Activated CD4-positive, alpha-beta T cell treated with anti-CD3 and anti-CD28 coated beads, Interleukin-2, Interleukin-4, amounts not matched to agents 100 ng/mL and 50 ng/mL, durations not matched to agents 16 hours and 8 hours (primary cell): ENCODE measurements around the gene CD19.
"Not testable (repeated sequence)": the region's sequence is repeated elsewhere in the genome, so short reads cannot be mapped to it uniquely, and the experiment has no call there.

Experiments
- DNase-seq: peaks from one replicate; pipeline ENCODE4 v3.0.0-alpha.2; 2020; ENCODE audit warnings: low spot score

The CD19 gene

DNA sequence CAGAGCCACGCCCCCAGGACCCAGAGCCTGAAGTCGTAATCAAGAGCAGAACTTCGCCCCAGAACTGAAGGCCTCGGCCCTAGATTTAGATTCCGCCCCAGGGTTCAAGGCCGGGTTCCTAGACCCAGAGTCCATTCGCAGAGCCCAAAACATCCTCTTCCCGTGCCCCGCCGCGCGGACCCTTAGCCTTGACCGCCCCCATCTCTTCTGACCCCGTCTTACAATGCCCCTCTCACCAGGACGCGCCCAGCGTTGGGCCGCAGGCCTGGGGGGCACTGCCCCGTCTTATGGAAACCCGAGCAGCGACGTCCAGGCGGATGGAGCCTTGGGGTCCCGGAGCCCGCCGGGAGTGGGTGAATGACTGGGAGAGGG, 5.0 kb downstream of the CD19 start:
- no peak for DNase-seq

- DNase-seq, result no peak
Observed at GRCh38 chr16:28937222-28937876, 5.6 kb downstream of the CD19 start.

GRCh38 chr16:28938721-28939120, 7.0 kb downstream of the CD19 start:
- DNase-seq, result no peak

DNA sequence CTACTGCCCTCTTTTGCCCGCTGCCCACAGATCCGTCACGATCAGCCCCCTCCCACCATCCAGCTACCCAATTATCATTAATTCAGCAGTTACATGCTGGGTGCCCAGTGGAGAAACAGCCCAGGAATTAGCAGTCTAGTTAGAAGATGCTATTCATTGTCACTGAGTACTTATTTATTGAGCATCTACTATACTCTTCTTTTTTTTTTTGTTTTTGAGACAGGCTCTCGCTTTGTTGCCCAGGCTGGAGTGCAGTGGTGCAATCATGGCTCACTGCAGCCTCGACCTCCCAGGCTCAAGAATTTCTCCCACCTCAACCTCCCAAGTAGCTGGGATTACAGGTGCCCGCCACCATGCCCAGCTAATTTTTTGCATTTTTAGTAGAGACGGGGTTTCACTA, 8.1 kb downstream of the CD19 start:
- DNase-seq, result not testable (repeated sequence)

DNA sequence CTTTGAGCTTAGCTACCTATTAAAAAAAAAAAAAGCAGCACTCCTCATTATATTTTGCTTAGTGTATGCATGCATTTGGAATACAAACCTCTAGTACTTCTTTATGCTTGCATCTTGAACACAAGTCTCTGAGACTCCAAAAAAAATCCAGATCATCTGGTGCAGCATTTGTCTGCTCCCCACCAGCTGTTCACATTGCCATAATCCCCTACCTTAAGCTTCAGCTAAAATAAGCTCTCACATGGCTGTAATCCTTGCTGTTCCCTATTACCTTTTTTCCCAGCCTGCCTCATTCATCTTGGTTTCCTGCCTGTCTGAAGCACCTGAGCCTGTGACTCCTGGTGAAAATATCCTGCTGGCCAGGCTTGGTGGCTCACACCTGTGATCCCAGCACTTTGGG, 11.5 kb downstream of the CD19 start:
- no peak for DNase-seq

DNA sequence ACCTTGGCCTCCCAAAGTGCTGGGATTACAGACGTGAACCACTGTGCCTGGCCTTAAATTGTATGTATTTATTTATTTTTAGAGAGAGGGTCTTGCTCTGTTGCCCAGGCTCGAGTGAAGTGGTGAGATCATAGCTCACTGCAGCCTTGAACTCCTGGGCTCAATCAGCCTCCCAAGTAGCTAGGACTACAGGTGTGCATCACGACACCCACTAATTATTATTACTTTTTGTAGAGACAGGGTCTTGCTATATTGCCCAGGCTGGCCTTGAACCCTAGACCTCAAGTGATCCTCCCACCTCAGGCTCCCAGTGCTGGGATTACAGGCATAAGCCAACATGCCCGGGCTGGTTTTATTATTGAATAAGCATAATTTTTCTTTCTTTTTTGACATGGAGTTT, 14.9 kb downstream of the CD19 start:
- DNase-seq, result no peak

DNA sequence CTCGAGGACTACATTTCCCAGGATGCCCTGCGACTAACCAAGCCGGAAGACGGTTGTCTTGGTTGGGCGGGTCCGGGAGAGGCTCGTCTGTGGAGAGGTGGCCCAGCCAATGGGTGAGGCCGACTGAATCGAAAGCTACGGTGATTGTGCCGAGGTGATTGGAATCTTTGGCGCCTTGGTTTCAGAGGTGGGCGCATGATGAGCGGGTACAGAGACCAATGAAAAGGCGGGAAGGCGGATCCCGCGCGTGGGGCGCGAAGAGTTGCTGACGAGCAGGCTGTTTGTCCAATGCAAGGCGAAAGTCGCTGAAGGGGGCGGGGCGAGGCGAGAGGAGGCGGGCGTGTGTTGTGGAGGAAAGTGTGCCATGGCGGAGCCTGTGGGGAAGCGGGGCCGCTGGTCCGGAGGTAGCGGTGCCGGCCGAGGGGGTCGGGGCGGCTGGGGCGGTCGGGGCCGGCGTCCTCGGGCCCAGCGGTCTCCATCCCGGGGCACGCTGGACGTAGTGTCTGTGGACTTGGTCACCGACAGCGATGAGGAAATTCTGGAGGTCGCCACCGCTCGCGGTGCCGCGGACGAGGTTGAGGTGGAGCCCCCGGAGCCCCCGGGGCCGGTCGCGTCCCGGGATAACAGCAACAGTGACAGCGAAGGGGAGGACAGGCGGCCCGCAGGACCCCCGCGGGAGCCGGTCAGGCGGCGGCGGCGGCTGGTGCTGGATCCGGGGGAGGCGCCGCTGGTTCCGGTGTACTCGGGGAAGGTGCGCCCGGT, 19.1 kb downstream of the CD19 start, which contains the start of gene NFATC2IP:
Gene NFATC2IP, plus strand, starts transcription at position 290 of the 762 bp plus-strand sequence. Its CDS starts 75 bp downstream, at position 365.
- DNase-seq, result peak; percentile 100

DNA sequence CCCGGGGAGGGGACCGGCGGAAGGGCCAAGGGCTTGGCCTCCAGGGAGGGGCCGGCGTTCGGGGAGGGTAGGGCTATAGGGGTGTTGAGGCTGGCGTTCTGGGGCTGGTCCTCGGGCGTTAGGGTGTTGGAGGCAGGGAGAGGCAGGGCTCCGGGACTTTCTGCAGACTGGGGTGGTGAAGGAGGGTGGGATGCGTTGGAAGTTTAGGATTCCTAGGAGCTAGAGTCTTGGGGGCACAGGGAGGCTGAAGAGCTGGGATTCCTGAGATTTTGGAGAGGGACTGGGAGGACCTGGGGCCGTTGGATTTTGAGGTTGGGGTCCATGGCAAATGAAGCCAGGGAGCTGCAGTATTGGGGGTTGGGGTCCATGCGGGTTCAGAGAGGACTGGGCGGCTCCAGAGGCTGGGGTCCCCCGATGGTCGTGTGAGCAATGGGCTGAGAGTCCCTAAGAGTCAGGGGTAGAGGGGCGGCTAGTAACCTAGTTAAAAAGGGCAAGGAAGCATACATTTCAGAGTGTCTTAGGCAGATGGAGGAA, 19.7 kb downstream of the CD19 start:
- peak; percentile 42 for DNase-seq

- no peak for DNase-seq
Observed at GRCh38 chr16:28958216-28958615, 26.4 kb downstream of the CD19 start.

GRCh38 chr16:28958836-28959235, 27.1 kb downstream of the CD19 start:
- DNase-seq, result no peak

DNA sequence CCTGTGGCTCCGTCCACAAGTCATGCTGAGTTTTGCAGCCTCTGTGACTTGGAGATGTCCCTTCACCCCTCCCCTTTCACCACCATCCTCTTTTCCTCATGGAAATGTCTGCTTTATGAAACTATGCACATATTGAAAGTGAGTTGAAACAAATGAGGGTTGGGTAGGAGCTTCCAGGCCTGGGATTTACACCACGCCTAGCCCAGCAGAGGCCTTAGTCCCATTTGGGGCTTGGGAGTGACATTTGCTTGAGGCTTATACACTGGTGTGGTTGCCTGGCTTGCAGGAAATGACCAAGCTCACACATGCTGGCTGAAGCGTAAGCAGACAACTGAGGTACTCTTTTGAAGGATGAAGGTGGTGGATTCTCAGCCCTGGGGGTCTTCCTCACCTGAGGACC, 32.3 kb downstream of the CD19 start:
- DNase-seq, result no peak

DNA sequence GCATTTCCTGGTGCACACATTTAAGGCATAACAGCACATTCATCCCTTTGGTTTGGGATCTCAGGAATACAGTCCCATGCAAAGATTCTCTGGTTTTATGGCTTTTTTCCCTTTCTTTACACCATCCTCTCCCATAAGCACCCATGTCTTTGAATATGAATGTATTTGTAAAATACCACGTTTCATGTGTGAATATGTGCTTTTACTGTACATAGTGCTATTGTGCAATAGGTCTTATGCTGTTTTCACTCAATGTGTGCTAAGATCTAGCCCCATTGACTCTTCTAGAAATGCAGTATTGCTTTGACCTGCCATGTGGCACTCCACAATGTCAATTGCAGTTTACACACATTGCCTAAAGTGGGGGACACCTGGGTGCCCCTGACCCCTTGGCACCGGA, 32.7 kb downstream of the CD19 start:
- DNase-seq, result no peak

DNA sequence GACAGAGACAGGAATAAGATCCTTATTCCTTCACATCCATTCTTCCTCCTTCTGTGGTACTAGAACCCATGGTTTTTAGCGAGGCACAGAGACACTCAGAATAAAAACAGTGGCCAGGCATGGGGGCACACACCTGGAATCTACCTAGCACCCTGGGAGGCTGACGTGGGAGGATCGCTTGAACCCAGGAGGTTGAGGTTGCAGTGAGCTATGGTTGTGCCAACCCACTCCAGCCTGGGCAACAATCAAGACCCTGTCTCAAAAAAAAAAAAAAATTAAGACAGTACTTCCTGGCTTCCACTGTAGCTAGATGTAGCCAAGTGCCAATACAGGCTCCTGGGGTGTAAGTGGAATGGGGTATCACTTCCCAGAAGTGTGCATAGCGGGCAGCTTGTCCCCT, 35.4 kb downstream of the CD19 start:
- DNase-seq, result no peak

DNA sequence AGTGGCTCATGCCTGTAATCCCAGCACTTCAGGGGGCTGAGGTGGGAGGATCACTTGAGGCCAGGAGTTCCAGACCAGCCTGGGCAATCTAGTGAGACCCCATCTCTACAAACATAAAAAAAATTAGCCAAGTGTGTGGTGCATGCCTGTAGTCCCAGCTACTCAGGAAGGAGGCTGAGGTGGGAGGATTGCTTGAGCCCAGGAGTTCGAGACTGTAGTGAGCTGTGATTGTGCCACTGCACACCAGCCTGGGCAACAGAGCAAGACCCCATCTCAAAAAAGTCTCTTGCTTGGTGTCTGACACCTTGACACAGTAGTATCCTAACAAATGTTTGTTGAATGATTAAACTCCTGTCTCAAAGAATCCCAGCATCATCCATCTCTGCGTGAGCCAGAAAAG, 37.9 kb downstream of the CD19 start:
- not testable (repeated sequence) for DNase-seq

- no peak for DNase-seq
Observed at GRCh38 chr16:28974007-28974436, 42.3 kb downstream of the CD19 start.

DNA sequence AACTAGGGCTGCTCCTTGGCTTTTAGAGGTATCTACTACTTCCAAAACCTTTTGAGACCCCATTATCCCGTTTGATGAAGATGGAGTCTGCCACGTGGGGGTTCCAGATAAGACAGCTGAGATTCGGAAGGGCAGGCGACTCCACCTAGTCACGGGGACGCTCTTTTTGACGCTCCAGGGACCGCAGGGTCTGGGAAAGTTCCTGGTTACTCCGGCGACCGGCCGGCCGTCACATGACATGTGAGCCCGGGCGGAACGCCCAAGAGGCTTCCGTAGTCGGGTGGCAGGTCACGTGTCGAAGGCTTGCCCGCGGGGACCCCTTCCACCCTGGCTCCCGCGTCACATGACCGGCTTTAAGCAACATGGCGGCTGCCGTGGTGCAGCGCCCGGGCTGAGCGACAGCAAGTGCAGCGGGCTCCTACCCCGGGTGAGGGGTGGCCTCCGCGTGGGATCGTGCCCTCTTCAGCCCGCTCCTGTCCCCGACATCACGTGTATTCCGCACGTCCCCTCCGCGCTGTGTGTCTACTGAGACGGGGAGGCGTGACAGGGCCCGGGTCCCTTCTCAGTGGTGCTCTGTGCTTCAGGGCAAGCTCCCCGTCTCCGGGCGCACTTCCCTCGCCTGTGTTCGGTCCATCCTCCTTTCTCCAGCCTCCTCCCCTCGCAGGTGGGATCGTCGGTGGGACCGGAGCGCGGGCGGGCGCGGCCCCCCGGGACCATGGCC, 42.8 kb downstream of the CD19 start, which contains the start of gene SPNS1:
Gene SPNS1, plus strand, starts transcription at position 342 of the 721 bp plus-strand sequence. Its CDS starts 374 bp downstream, at position 716.
- DNase-seq, result peak; percentile 98

DNA sequence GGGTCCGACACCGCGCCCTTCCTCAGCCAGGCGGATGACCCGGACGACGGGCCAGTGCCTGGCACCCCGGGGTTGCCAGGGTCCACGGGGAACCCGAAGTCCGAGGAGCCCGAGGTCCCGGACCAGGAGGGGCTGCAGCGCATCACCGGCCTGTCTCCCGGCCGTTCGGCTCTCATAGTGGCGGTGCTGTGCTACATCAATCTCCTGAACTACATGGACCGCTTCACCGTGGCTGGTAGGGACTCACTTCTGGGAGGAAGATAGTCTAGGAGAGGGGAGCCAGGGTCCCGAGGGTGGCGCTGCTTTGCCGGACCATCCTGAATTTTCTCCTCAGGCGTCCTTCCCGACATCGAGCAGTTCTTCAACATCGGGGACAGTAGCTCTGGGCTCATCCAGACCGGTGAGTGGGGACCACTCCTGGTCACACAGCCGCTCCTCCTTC, 43.4 kb downstream of the CD19 start:
- no peak for DNase-seq

DNA sequence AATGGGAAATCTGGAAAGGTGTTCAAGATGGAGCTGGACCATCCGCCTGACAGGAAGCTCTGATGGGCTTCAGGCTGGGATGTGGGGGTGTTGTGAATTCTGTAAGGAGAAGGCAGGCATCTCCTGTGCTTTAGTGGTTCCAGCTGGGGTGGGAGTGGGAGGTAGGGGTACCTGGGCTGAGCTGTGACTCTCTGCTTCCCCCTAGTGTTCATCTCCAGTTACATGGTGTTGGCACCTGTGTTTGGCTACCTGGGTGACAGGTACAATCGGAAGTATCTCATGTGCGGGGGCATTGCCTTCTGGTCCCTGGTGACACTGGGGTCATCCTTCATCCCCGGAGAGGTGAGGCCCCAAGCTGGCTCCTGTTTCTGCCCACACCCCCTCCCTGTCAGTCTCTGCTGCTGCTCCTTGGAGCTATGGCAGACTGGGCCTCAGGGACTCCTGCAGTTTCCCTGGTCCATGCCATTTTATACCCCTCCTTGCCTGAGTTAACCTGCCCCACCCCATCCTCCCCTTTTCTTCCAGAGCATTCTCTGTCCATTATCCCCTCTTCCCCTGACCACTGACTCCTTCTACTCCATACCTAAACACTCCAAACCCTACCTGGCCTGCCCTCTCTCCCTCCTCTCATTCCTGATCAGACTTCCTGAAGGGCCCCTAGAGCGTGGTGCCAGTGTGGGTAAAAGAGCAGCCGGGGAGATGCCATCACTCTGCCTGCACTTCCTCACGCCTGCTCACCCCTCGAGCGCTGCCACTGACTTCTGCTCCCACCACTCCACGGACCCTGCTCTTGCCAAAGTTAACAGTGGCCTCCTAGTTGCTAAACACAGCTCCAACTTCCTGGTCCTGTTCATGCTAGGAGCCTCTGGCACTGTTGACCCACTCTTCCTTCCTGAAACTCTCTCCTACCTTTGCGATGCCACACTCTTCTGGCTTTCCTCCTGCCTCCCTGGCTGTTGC, 46.2 kb downstream of the CD19 start:
- DNase-seq, result no peak

DNA sequence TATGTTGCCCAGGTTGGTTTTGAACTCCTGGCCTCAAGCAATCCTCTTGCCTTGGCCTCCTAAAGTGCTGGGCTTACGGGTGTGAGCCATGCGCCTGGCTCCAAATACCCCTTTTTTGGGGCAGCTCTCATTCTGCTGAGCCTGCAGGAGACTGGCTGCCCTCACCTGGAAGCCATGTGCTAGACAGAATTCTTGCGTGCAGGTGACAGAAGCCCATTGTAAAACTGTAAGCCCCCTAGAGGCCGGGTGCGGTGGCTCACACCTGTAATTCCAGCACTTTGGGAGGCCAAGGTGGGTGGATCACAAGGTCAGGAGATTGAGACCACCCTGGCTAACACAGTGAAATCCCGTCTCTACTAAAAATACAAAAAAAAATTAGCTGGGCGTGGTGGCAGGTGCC, 48.6 kb downstream of the CD19 start:
- DNase-seq, result not testable (repeated sequence)

- DNase-seq, result no peak
Observed at GRCh38 chr16:28980929-28981328, 49.2 kb downstream of the CD19 start.

DNA sequence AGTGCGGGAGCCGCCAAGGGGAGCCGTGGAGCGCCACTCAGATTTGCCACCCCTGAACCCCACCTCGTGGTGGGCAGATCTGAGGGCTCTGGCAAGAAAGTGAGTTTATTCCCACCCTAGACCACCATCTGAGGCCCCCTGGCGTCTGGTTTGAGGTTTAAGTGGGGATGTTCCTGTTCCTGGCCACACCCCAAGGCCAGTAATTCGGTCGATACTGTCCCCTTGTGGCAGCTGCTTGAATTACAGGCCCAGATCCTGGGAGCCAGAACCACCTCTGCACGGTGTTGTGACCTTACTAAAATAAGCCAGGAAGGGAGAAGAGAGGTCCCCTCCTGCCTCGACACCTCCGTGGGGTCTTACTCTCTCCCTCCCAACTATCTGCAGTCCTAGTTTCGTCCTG, 49.7 kb downstream of the CD19 start:
- DNase-seq, result peak; percentile 58
